CD4-positive, alpha-beta T cell treated with Interleukin-4 for 1 hour (primary cell): ENCODE measurements around the gene FAM217A.
A peak's percentile ranks its signal among the peaks of the same experiment; 100 is the strongest.

ENCODE experiments used
- DNase-seq, 2 donors: peaks; one replicate each; pipeline ENCODE4 v3.0.0-alpha.2; 2020 to 2022

The FAM217A gene

DNA sequence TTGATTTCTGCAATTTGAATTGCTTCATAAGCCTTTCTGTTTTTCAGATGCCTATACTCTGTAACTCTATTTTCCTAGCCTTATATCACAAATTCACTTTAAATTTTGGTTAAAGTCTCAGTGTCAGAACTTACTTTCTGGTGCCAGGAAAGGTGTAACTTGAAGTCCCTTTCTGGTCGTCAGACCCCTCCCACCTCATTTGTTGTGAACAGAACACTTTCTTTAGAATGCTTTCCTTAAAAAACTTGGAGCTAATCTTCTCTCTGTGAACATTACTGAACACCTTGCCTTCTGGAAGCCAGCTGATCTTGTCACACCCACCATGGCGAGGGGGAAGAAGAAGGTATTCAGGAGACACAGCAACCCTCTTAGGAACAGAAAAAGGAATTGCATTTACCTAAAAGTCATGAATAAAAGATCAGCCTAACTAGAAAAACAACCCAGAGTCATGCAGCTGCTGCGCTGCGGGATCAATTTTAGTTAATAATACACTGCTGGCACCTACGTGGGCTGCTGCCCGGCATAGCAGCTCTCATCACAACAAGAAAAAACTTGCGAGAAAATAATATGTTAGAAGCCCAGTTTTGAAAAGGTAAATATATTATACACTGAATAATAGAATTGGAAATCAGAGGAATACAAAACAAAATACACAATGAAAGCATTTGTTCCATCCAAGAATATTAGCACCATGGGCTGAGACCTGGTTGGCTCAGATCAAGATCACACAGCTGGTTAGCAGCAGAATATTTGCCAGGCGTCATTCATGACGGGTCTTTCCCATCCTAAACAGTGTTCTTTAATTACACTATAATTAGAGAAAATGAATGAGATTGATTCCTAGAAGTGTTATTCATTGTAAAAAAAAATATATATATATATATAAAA is 5.8 kb upstream of the FAM217A start:
- no peak for DNase-seq

GRCh38 chr6:4074478-4075235 is 4.3 kb downstream of the FAM217A start:
- no peak for DNase-seq

- DNase-seq, result no peak
These were observed 7.6 kb downstream of the FAM217A start for GRCh38 chr6:4071330-4071729.

DNA sequence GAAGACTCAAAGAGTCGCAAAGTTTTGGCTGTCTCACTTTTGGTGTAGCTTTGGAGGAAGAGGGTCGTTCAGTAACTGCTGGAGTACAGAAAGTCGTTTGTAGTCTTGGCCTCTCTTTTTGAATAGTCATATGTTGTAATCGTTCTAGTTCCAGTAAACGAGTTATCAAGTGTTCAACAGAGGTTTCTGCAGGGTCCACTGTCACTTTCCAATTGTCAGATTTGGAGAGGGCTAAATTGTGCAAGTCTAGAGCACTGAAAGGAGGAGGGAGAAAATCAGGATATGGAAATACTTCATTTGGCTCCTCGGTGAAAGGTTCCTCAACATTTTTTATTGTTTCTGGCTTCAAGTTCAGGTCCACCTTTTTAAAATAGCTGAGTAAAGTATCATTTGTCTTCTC is 9.7 kb downstream of the FAM217A start:
- DNase-seq, result no peak

- DNase-seq, result no peak
These were observed 11.3 kb downstream of the FAM217A start for GRCh38 chr6:4067673-4068072.

- DNase-seq, result no peak
These were observed 12.7 kb downstream of the FAM217A start for GRCh38 chr6:4066029-4066755.

- peak; percentile 13 to 36 for DNase-seq
These were observed 19.7 kb downstream of the FAM217A start for GRCh38 chr6:4059115-4059777.

DNA sequence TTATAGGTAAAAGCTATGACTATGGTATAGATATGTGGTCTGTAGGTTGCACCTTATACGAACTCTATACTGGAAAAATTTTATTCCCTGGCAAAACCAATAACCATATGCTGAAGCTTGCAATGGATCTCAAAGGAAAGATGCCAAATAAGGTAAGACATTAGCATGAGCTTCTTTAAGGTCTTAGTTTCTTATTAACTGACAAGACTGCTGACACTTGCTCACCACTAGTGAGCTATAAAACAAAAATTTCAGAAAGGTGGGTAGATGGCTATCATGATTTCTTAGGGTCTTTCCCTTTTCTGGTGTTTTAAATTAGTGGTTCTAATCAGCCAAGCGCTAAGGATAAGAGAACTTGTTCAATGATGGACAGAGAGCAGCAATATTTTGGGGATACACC is 21.9 kb downstream of the FAM217A start:
- no peak for DNase-seq

DNA sequence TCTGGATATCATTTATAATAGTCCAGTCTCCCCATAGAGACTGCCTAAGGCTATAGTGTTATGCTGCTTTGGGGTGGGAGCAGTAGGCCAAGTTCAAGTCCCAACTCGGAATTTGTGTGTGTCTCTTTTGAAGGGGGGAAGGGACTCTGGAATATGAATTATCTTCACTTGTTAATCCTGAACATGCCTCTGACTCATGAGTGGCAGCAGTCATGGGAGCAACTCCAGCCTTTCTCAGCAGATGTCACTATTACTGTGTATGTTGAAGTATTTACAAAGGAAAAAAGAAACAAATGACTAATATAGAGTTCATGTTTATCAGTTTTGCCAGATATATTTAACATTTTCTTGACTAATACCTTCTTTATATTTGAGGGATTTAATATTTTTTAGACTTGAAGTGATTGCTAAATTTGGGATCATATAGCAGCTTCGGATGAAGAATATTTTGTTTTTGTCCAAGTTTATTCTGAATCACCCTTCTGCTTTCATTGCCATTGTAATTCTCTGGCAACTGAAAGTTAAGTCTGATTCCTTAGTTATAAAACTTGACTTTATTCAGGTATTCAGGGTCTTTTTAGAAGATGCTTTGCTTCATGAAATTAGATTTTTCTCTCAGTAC is 23.4 kb downstream of the FAM217A start:
- peak in 1 of 2 donors; percentile 24 for DNase-seq

DNA sequence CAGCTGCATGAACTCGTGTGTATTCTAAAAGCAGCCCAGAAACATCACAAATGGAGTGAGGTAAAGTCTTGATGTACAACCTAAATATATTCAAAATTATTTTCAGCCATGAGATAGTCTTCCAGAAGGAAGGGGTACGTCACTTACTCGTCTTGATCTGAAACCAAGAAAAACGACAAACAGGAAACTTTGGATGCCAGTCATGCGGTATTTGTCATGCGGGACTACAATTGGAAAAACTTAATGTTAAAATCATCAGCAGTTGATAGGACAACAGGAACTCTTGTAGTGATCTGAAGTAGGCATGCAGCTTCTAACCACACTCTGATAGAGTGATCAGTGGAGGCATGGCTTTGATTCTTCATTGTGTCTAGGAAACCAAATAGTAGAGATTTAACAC is 29.7 kb downstream of the FAM217A start:
- no peak for DNase-seq

- DNase-seq, result no peak
These were observed 37.5 kb downstream of the FAM217A start for GRCh38 chr6:4041480-4041879.

DNA sequence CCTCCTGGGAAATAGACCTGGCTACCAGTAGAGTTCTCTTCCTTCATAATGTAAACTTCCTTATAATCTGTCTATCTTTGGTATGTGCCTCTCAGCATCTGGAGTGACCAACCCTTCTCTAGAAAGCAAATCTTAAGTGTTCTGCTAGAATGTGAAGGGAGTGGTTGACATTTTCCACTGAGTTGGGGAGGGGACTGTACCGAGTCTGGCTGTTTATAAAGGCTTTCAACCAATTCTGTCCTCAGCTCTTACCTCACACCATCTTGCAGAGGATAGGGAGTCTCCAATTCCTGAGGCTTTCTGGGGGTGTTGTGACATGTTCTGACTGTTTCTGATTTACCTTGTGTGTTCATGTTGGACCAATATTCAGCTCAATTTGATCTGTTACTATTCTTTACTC is 39.6 kb downstream of the FAM217A start:
- DNase-seq, result no peak

DNA sequence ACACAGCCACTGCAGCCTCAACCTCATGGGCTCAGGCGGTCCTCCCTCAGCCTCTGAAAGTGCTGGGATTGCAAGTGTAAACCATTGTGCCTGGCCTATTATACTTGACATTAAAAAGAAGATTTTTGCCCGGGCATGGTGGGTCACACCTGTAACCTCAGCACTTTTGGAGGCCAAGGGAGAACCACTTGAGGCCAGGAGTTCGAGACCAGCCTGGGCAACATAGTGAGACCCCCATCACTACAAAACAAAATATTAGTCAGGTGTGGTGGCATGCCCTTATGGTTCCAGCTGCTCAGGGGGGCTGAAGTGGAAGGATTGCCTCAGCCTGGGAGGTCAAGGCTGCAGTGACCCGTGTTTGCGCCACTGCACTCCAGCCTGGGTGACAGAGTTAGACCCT is 42.4 kb downstream of the FAM217A start:
- DNase-seq, result no peak

DNA sequence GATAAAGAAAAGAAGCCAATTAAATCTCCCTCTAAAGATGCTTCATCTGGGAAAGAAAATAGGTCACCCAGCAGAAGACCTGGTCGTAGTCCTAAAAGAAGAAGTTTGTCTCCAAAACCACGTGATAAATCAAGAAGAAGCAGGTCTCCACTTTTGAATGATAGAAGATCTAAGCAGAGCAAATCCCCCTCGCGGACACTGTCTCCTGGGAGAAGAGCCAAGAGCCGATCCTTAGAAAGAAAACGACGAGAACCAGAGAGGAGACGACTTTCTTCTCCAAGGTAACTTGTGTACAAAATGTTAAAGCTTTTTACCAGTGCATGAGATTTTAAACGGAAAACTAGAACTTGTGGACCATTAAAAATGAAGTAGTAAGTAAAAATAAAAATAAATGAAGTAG is 46.5 kb downstream of the FAM217A start:
- DNase-seq, result no peak

DNA sequence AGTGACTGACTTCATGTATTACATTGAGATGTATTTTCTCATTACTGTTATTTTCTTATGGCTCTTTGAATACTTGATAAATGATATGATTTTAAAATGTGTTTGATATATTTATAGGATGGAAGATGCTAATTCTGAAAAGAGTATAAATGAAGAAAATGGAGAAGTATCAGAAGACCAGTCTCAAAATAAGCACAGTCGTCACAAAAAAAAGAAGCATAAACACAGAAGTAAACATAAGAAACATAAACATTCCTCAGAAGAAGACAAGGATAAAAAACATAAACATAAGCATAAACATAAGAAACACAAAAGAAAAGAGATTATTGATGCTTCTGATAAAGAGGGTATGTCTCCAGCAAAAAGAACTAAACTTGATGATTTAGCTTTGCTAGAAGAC is 47.5 kb downstream of the FAM217A start:
- no peak for DNase-seq

DNA sequence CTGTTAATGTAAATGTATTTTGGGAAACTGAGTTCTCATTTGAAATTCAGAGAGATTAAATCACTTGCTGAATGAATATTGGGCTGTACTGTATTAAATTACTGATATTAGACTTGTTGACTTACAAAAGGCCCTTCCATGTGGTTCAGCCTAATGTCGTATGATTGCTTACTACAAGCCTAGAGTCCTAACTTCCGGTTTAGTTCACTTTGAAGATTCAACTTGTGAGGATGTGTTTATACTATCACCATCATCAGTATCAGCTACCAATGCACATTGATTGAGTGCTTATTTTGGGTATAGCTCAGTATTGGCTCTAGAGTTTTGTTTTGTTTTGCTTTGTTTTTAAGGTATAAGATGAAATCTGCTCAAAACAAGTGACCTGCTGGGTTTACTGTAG is 48.3 kb downstream of the FAM217A start:
- peak in 1 of 2 donors; percentile 47 for DNase-seq

DNA sequence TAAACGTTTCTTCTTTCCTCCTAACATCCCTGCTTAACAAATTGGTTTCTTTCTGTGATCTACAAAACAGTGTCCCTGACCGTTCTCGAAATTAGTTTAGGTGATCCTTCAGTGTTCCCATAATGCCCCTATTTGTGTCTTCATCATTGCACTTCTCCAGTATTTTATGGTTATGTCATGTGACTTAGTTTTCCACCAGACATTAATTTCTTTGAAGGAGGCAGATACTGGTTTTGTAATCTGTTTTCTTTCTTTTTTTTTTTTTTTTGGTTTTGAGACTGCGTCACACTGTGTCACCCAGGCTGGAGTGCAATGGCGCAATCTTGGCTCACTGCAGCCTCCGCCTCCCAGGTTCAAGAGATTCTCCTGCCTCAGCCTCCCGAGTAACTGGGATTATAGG is 49.2 kb downstream of the FAM217A start:
- no peak for DNase-seq

- DNase-seq, result no peak
These were observed 50.9 kb downstream of the FAM217A start for GRCh38 chr6:4028051-4028450.

DNA sequence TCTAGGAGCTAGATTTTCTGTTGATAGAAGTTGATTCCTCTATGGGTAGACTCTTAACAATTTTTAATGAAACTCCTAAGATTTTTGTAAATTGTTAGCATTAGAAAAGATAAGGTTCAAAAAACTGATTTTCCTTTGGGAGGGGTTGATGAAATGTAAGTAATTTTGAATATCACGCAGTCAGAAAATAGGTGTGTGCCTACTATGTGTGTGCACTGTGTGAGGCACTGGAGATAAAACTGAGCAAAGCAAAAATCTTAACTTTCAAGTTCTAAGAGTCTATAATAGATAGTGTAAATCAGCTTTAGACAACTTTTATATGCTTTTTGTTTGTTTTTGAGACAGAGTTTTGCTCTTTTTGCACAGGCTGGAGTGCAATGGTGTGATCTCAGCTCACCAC is 53.3 kb downstream of the FAM217A start:
- DNase-seq, result no peak

GRCh38 chr6:4023240-4023639 is 55.7 kb downstream of the FAM217A start:
- no peak for DNase-seq

- peak in 1 of 2 donors; percentile 50 for DNase-seq
These were observed 56.9 kb downstream of the FAM217A start for GRCh38 chr6:4021854-4022695.
